ENCODE measurements around the gene N4BP3. TPM values are rescaled to one million over a fixed set of nuclear protein-coding genes. Genes with fewer than 3 reads are reported as not detected.

N4BP3 gene
- total and polyA plus RNA-seq, 2 of the 13 experiments (the other 11 are each of a cell fraction or from before 2014, with no cell fraction given), result 0.13 TPM; not detected in 1

DNA sequence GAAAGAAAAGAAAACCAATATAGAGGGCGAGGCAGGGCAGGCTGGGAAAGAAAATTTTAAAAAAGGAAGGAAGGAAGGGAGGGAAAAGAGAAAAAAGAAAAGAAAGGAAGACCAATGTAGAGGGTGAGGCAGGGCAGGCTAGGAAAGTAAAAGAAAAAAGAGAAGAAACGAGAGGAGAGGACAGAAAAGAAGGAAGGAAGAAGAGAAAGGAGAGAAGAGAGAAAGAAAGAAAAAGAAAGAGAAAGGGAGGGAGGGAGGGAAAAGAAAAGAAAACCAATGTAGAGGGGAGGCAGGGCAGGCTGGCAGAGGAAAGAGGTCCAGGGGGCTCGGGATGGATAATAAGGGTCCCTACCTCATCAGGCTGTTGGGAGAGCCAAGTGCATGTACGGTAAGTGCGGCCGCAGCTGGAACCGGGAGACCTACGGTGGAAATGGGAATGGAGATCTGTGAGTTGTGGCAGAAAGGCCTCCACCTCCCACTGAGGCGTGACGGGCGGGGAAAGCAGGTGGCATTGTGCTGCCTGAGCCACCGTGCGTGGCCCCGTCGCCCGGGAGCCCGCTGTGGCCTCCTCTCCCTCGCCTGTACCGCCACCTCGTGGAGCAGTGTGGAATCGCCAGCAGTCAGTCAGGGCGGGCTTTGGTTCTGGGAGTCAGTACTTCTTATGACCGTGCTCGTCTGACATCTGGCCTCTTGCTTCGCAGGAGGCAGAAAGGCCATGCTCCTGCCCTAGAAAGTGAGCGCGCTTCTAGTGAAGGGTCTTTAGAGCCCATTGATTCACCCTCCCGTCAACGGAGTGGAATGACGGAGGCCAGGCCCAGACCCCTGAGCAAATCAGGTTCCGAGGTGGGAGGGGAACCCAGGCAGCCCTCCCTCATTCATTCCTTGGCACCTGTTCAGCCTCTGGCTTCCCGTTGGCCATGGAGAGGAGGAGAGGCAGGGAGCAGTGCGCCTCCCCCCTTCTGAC, 50.7 kb downstream of the N4BP3 start (continued):
- TF ChIP-seq TGIF2 (CRISPR knock-in tag; IDR thresholded peaks at IDR 0.05), result no peak
- 0 out of 2 replicates have a peak, but pooled peaks have one; percentile 33 for TF ChIP-seq SPEN (CRISPR knock-in tag; IDR thresholded peaks at IDR 0.05; ENCODE audit: low read depth)
- 0 out of 2 replicates have a peak, but pooled peaks have one; percentile 18 for TF ChIP-seq FOXO1 (CRISPR knock-in tag; IDR thresholded peaks at IDR 0.05)
- peak; percentile 40; the same call in 1 of the 2 replicates for TF ChIP-seq GABPB1 (CRISPR knock-in tag; IDR thresholded peaks at IDR 0.05)
- TF ChIP-seq RAD21 (CRISPR knock-in tag; IDR thresholded peaks at IDR 0.05), result peak; percentile 95
- TF ChIP-seq RFX3 (CRISPR knock-in tag; IDR thresholded peaks at IDR 0.05), result no peak
- no peak for TF ChIP-seq PAXIP1 (CRISPR knock-in tag; conservative IDR thresholded peaks at IDR 0.05)
- TF ChIP-seq ZNF605 (CRISPR knock-in tag; IDR thresholded peaks at IDR 0.05), result no peak
- no peak for TF ChIP-seq ZNF652 (CRISPR knock-in tag; IDR thresholded peaks at IDR 0.05; ENCODE audit: borderline replicate concordance, low read depth)
- TF ChIP-seq PATZ1 (CRISPR knock-in tag; IDR thresholded peaks at IDR 0.05), result peak; percentile 45; the same call in 1 of the 2 replicates
- TF ChIP-seq IRF9 (CRISPR knock-in tag; IDR thresholded peaks at IDR 0.05; ENCODE audit: borderline replicate concordance), result 0 out of 2 replicates have a peak, but pooled peaks have one; percentile 18
- TF ChIP-seq ZNF18 (CRISPR knock-in tag; IDR thresholded peaks at IDR 0.05; ENCODE audit: insufficient replicate concordance), result no peak
- TF ChIP-seq, protein P1, sequence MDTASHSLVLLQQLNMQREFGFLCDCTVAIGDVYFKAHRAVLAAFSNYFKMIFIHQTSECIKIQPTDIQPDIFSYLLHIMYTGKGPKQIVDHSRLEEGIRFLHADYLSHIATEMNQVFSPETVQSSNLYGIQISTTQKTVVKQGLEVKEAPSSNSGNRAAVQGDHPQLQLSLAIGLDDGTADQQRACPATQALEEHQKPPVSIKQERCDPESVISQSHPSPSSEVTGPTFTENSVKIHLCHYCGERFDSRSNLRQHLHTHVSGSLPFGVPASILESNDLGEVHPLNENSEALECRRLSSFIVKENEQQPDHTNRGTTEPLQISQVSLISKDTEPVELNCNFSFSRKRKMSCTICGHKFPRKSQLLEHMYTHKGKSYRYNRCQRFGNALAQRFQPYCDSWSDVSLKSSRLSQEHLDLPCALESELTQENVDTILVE (CRISPR knock-in tag; IDR thresholded peaks at IDR 0.05), result peak; percentile 74; the same call in 1 of the 2 replicates
- TF ChIP-seq HNRNPLL (IDR thresholded peaks at IDR 0.05; ENCODE audit: low read depth, low read length, poor library complexity, severe bottlenecking), result peak; percentile 37
